Retina (tissue), 1 donor: ENCODE measurements around the gene SLC23A1.
A peak's percentile ranks its signal among the peaks of the same experiment; 100 is the strongest.

Source experiments
- DNase-seq: peaks from one replicate; pipeline ENCODE4 v3.0.0-alpha.2; 2016

Gene SLC23A1

GRCh38 chr5:139406963-139407362 is 23.9 kb upstream of the SLC23A1 start:
- no peak for DNase-seq

- DNase-seq = no peak
These were observed 21.4 kb upstream of the SLC23A1 start for GRCh38 chr5:139404484-139404840.

GRCh38 chr5:139403787-139404483 is 20.8 kb upstream of the SLC23A1 start, which contains the start of gene SPATA24:
TSS of gene SPATA24 (minus strand) at chr5:139404089. CDS start at chr5:139404060, 29 bp downstream.
- peak; percentile 97 for DNase-seq

GRCh38 chr5:139403418-139403786 is 20.3 kb upstream of the SLC23A1 start:
- DNase-seq = no peak

- DNase-seq = no peak
These were observed 19.6 kb upstream of the SLC23A1 start for GRCh38 chr5:139402561-139403158.

GRCh38 chr5:139401546-139401945 is 18.4 kb upstream of the SLC23A1 start:
- DNase-seq = no peak

- no peak for DNase-seq
These were observed 16.5 kb upstream of the SLC23A1 start for GRCh38 chr5:139399501-139400121.

- no peak for DNase-seq
These were observed 14.8 kb upstream of the SLC23A1 start for GRCh38 chr5:139397921-139398320.

- no peak for DNase-seq
These were observed 13.6 kb upstream of the SLC23A1 start for GRCh38 chr5:139396691-139397090.

GRCh38 chr5:139395844-139396640 is 12.9 kb upstream of the SLC23A1 start:
- no peak for DNase-seq

- peak; percentile 57 for DNase-seq
These were observed 11.8 kb upstream of the SLC23A1 start, which contains the start of gene PROB1 for GRCh38 chr5:139394654-139395566. TSS of gene PROB1 (minus strand) at chr5:139395104. CDS start at chr5:139395081, 23 bp downstream.

GRCh38 chr5:139394123-139394653 is 11.1 kb upstream of the SLC23A1 start:
- peak; percentile 65 for DNase-seq

GRCh38 chr5:139393497-139394122 is 10.5 kb upstream of the SLC23A1 start:
- DNase-seq = peak; percentile 65

GRCh38 chr5:139392678-139393496 is 9.8 kb upstream of the SLC23A1 start:
- peak; percentile 83 for DNase-seq

GRCh38 chr5:139392324-139392677 is 9.2 kb upstream of the SLC23A1 start:
- DNase-seq = no peak

GRCh38 chr5:139391570-139392323 is 8.7 kb upstream of the SLC23A1 start:
- DNase-seq = no peak

- no peak for DNase-seq
These were observed 7.8 kb upstream of the SLC23A1 start for GRCh38 chr5:139390639-139391569.
